A549 treated with Mapracorat at 1 μM for 4 hours (cell line): ENCODE measurements around the gene QPCTL. TPM values are rescaled to one million over a fixed set of nuclear protein-coding genes. Genes with fewer than 3 reads are reported as not detected.

Experiments used
- total RNA-seq: library from RNA; stranded (reverse); fragments of 200-300 nt; extraction: Qiagen RNA extraction; gene quantifications from 5 replicates; pipeline ENCODE4 v1.2.3, GENCODE V29; 2022

QPCTL gene
- total RNA-seq: 6.5 to 10.3 TPM (median 9.3 TPM) in 5 replicates

DNA sequence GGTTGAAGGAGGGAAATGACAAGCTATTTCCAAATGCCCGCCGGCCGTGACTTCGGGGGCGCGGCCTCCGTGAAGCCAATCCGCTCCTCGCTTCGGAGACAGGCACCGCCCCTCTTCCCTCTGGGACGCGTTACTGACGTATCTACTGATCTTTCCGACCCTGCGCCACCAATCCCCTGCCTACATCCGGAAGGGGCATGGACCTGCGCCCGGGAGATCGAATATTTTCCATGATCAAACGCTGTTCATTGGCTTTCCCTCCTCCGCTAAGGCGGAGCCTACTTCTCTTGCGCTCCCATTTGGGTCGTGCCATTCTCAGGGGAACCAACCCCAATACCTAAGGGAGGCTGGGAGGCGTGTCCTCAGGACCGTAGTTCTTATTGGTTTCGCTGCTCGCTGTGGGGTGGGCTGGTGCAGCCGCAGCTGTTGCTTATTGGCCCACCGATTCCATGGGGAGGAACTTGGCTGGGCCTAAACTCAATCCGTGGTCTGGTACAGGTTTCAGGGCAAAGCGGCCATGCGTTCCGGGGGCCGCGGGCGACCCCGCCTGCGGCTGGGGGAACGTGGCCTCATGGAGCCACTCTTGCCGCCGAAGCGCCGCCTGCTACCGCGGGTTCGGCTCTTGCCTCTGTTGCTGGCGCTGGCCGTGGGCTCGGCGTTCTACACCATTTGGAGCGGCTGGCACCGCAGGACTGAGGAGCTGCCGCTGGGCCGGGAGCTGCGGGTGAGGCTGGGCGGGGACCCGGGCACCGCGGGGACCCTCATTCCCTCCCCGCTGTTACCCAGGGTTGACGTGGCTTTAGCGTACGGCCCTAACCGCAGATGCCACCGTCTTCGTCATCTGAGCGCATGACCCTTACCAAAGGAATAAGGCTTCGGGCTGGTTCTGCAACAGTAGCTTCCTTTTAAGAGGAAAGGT lies at the start of gene QPCTL:
QPCTL (plus strand) TSS at position 480 of the 919 bp plus-strand sequence; CDS start at position 518, 38 bp downstream.

GRCh38 chr19:45667620-45668341 lies 24.7 kb upstream of the QPCTL start, which contains the start of gene GIPR:
TSS of gene GIPR (plus strand) at chr19:45668221. CDS start at chr19:45669521, 1,300 bp downstream.

DNA sequence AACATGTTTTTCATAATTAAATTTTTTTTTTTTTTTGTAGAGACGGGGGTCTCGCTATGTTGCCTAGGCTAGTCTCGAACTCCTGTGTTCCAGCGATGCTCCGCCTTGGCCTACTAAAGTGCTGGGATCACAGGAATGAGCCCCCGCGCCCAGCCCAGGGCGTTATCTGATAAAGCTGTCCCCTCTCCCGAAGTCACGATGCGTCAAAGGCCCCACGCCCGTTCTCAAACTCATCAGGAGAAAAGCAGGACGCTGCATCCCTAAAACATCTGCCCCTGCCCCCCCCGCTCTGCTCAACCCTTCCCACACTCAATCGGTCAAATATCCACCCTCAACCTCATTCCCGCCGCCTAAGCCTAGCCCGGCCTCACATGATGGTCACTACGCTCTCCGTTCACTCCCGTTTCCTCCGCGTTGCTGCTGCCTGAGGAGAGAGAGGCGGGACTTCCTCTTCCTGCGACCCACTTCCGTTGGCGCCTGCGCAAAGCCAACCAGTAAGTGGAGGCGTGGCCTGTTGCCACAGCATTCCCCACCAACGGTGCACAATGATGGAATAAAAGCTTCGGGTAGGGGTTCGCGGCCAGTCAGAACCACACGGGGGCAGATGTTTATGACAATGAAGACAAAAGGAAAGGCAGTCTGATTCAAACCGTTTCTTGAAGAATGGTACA lies 815 bp upstream of the QPCTL start, which contains the start of gene SNRPD2:
SNRPD2 (minus strand) TSS at position 438 of the 671 bp plus-strand sequence; CDS start at position 373, 65 bp downstream.

DNA sequence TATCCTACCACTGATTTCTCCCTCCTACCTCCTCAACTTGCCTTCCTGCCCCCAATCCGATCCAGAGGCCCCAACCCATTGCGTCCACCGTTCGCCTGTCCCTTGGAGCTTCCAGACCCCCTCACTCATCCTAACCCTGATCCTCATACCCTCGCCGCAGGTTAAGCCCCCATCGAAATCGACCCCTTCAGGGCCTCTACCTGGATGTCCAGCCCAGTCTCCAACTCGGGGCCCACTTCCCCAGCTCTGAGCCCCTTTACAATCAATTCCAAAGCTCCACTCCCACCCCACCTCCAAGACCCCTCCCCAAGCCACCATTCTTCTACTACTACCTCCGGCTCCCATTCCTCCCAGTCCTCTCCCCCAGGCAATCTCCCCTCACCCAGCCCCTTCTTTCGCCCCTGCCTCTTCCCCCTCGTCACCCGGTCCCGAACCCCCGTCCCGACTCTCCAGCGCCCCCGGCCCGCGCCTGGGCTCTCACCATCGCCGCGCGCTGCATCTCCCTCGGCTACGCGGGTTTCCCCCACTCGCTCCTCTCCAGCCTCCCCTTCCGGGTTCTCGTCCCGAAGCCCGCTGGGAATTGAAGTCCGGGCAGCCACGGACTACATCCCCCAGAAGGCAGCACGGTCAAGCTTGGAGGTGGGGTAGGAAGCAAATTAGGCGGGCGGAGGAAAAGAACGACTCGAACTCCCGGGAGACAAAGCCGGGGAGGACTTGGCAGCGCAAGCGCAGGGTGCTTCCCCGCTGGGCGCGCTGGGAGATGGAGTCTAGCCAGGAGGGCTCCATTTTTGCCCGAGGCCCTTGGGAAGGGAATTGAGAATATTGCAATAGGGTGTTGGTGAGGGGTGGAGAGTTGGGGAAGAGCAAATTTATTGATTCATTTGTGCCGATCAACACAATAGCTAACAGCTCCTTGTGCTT lies 38.2 kb downstream of the QPCTL start, which contains the start of gene FBXO46:
FBXO46 (minus strand) TSS at position 529 of the 921 bp plus-strand sequence. CDS start 17,401 bp downstream, outside the sequence.

GRCh38 chr19:45733160-45733810 lies 40.8 kb downstream of the QPCTL start, which contains the start of gene MEIOSIN:
TSS of gene MEIOSIN (plus strand) at chr19:45733439. CDS start at chr19:45735377, 1,938 bp downstream.

Other genes with a start within 250 kb of the QPCTL start
- 12.2 to 18.7 TPM (median 15.8 TPM) in 5 replicates for gene FOSB, start 224.7 kb upstream of the QPCTL start, total RNA-seq
- gene RTN2, start 195.6 kb upstream of the QPCTL start, total RNA-seq: 11.5 to 16.1 TPM (median 12.5 TPM) in 5 replicates
- gene PPM1N, start 194.2 kb upstream of the QPCTL start, total RNA-seq: 7.1 to 10.4 TPM (median 8.1 TPM) in 5 replicates
- gene VASP, start 185.2 kb upstream of the QPCTL start, total RNA-seq: 180 to 230 TPM (median 218 TPM) in 5 replicates
- 11.8 to 20.0 TPM (median 17.5 TPM) in 5 replicates for gene OPA3, start 107.9 kb upstream of the QPCTL start, total RNA-seq
- 0.19 to 0.79 TPM (median 0.39 TPM) in 5 replicates for gene GPR4, start 90.5 kb upstream of the QPCTL start, total RNA-seq
- 18.4 to 27.7 TPM (median 24.5 TPM) in 5 replicates for gene EML2, start 53.3 kb upstream of the QPCTL start, total RNA-seq
- 2.0 to 5.1 TPM (median 3.5 TPM) in 5 replicates for gene GIPR, start 24.4 kb upstream of the QPCTL start, total RNA-seq
- gene SNRPD2, start 713 bp upstream of the QPCTL start, total RNA-seq: 770 to 989 TPM (median 799 TPM) in 5 replicates
- gene FBXO46, start 38.2 kb downstream of the QPCTL start, total RNA-seq: 7.2 to 10.0 TPM (median 9.3 TPM) in 5 replicates
- gene MEIOSIN, start 40.8 kb downstream of the QPCTL start, total RNA-seq: 0.06 to 0.08 TPM (median 0.07 TPM) in 4 of 5 replicates, not detected in the other
- gene SIX5, start 76.6 kb downstream of the QPCTL start, total RNA-seq: 16.8 to 28.2 TPM (median 25.8 TPM) in 5 replicates
- gene DMPK, start 89.8 kb downstream of the QPCTL start, total RNA-seq: 32.3 to 55.5 TPM (median 45.8 TPM) in 5 replicates
- gene DMWD, start 100.2 kb downstream of the QPCTL start, total RNA-seq: 20.2 to 37.2 TPM (median 35.9 TPM) in 5 replicates
- not detected in 5 replicates for gene RSPH6A, start 122.6 kb downstream of the QPCTL start, total RNA-seq
- gene SYMPK, start 170.5 kb downstream of the QPCTL start, total RNA-seq: 53.1 to 81.3 TPM (median 74.4 TPM) in 5 replicates
- 0.55 to 0.95 TPM (median 0.91 TPM) in 5 replicates for gene FOXA3, start 171.7 kb downstream of the QPCTL start, total RNA-seq
- gene IRF2BP1, start 193.5 kb downstream of the QPCTL start, total RNA-seq: 19.8 to 36.1 TPM (median 34.7 TPM) in 5 replicates
- 5.3 to 10.5 TPM (median 8.7 TPM) in 5 replicates for gene MYPOP, start 209.9 kb downstream of the QPCTL start, total RNA-seq
- gene NANOS2, start 222.1 kb downstream of the QPCTL start, total RNA-seq: not detected in 5 replicates